Thyroid gland (tissue), 4 donors: ENCODE measurements around the gene APP. TPM values are rescaled to one million over a fixed set of nuclear protein-coding genes. Genes with fewer than 3 reads are reported as not detected.
A peak's percentile ranks its signal among the peaks of the same experiment; 100 is the strongest.

Experiments
- DNase-seq, 2 donors: peaks; one replicate each; pipeline ENCODE4 v3.0.0-alpha.2; 2019
- H3K27ac ChIP-seq, 3 donors: fragments of 200-600 bp; sonication (generic); 1 replicate in 2 of 3; 2 replicates in 1 of 3; pipeline ENCODE4 v1.5.1; 2016 to 2019; ENCODE audit warnings: mild to moderate bottlenecking in 1 of 3, moderate library complexity in 1 of 3
- H3K27me3 ChIP-seq: fragments of 200-600 bp; sonication (generic); one replicate; pipeline ENCODE4 v1.5.1; 2019
- H3K36me3 ChIP-seq, 2 donors: fragments of 200-600 bp; sonication (generic); one replicate each; pipeline ENCODE4 v1.5.1; 2016 to 2019
- H3K4me1 ChIP-seq, 2 donors: fragments of 200-600 bp; sonication (generic); one replicate each; pipeline ENCODE4 v1.5.1; 2017 to 2019
- H3K4me3 ChIP-seq, 3 donors: fragments of 200-600 bp; sonication (generic); replicated peaks in 1 of 3; 1 replicate in 2 of 3; 2 replicates in 1 of 3; pipeline ENCODE4 v1.5.1; 2016; ENCODE audit warnings: mild to moderate bottlenecking in 1 of 3
- H3K9me3 ChIP-seq: fragments of 200-600 bp; sonication (generic); one replicate; pipeline ENCODE4 v1.5.1; 2017
- POLR2A ChIP-seq, 2 donors: fragments of 450-650 bp; IDR thresholded peaks; one replicate each; pipeline ENCODE4 v1.6.1; 2017; ENCODE audit warnings: antibody characterized with exemption in 2 of 2, mild to moderate bottlenecking in 2 of 2, moderate library complexity in 1 of 2
- WGBS, 2 donors: methylation state at CpG; one replicate each; pipeline ENCODE4 v1.1.5; 2017; 5-methylcytosine and 5-hydroxymethylcytosine counted together
- intact Hi-C: fragments of 100-400 bp; cut with DNase I; formaldehyde crosslinking; loops from one replicate; pipeline ENCODE4 v1.15.1; 2023
- total RNA-seq, 4 donors: library from RNA; depleted of rRNA; stranded (reverse); fragments of >200 nt; gene quantifications; one replicate each; pipeline ENCODE4 v1.2.3, GENCODE V29; 2016
- TF ChIP-seq, protein P1 (sequence below), 6 experiments: fragments of 200-600 bp in 3 of 6; fragments of 450-650 bp in 3 of 6; sonication (generic) in 3 of 6; IDR thresholded peaks; one replicate each; pipeline ENCODE4 v1.5.1; 2016 to 2019; ENCODE audit warnings: antibody characterized with exemption in 6 of 6, mild to moderate bottlenecking in 2 of 6, inconsistent platforms in 1 of 6, moderate library complexity in 1 of 6

Gene APP
- total RNA-seq, 4 donors from 2014 or later = 513 to 716 (median 676) TPM

DNA sequence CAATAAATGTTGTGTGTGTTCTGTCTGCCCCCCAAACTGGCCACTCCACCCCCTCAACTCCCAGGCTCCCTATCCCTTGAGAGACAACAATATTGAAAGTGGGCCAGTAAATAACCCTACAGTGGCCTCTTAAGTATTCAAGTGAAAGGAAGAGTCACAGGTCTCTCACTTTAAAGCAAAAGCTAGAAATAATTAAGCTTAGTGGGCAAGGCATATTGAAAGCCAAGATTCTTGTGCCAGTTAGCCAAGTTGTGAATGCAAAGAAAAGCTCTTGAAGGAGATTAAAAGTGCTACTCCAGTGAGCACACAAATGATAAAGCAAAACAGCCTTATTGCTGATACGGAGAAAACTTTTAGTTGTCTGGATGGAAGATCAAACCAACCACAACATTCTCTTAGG is 277.4 kb downstream of the APP start:
- no peak for DNase-seq
- Histone ChIP-seq H3K27me3 (no peaks in the 10 kb centered on the region), H3K9me3 (no peaks in the 10 kb centered on the region), H3K4me3 (no peak overlapping the region), H3K27ac (no peak overlapping the region), H3K4me1 (peaks cover 0 to 6% of the 10 kb centered on the region in 2 donors), H3K36me3 (peaks cover 5 to 10% of the 10 kb centered on the region in 2 donors)
- TF ChIP-seq POLR2A (IDR thresholded peaks at IDR 0.05) = no peak
- TF ChIP-seq, protein P1, sequence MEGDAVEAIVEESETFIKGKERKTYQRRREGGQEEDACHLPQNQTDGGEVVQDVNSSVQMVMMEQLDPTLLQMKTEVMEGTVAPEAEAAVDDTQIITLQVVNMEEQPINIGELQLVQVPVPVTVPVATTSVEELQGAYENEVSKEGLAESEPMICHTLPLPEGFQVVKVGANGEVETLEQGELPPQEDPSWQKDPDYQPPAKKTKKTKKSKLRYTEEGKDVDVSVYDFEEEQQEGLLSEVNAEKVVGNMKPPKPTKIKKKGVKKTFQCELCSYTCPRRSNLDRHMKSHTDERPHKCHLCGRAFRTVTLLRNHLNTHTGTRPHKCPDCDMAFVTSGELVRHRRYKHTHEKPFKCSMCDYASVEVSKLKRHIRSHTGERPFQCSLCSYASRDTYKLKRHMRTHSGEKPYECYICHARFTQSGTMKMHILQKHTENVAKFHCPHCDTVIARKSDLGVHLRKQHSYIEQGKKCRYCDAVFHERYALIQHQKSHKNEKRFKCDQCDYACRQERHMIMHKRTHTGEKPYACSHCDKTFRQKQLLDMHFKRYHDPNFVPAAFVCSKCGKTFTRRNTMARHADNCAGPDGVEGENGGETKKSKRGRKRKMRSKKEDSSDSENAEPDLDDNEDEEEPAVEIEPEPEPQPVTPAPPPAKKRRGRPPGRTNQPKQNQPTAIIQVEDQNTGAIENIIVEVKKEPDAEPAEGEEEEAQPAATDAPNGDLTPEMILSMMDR (IDR thresholded peaks at IDR 0.05) = no peak
- intact Hi-C loops = no loop called here
- WGBS, 2 donors = 48 to 59% methylated on average over 1 of the region's 1 CpG

DNA sequence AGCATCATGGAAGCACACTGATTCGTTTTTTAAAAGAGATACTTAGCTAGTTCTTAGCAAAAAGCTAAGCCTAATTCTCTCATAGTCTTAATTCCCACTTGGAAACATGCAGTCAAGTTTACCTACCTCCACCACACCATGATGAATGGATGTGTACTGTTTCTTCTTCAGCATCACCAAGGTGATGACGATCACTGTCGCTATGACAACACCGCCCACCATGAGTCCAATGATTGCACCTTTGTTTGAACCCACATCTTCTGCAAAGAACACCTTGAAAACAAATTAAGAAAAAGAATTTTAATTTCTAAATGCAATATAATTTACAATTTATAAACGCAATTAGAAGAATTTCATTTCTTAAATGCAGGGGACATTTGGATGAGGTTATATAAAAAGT is 279.0 kb downstream of the APP start:
- no peak for DNase-seq
- 94 to 96% methylated on average over 5 of the region's 5 CpGs for WGBS, 2 donors
- no peaks in the 10 kb centered on the region for H3K9me3 ChIP-seq
- no peak overlapping the region for H3K27ac ChIP-seq
- peaks cover 5 to 10% of the 10 kb centered on the region in 2 donors for H3K36me3 ChIP-seq
- no peak for TF ChIP-seq POLR2A (IDR thresholded peaks at IDR 0.05)
- TF ChIP-seq, protein P1 (IDR thresholded peaks at IDR 0.05) = no peak
- intact Hi-C loops = no loop called here
- H3K4me1 ChIP-seq = peaks cover 0 to 6% of the 10 kb centered on the region in 2 donors
- no peak overlapping the region for H3K4me3 ChIP-seq
- no peaks in the 10 kb centered on the region for H3K27me3 ChIP-seq

DNA sequence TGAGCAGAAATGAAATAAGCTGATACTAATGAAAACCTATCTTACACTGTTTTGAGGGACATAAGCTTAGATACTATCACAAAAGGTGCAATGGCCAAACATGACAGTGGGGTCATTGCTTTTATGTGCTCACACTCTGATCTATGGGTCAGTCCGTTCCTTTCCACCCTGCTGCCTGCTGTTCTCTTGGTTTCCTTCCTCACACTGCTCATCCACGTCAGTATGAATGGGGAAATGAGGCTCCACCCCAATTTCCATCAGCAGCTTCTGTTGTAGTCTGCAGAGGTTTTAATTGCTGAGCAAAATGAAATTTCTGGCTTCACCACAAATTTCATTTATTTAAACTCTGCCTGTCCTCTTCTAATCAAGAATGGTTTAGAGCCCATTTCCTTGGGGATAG is 280.6 kb downstream of the APP start:
- H3K36me3 ChIP-seq = peaks cover 7 to 10% of the 10 kb centered on the region in 2 donors

DNA sequence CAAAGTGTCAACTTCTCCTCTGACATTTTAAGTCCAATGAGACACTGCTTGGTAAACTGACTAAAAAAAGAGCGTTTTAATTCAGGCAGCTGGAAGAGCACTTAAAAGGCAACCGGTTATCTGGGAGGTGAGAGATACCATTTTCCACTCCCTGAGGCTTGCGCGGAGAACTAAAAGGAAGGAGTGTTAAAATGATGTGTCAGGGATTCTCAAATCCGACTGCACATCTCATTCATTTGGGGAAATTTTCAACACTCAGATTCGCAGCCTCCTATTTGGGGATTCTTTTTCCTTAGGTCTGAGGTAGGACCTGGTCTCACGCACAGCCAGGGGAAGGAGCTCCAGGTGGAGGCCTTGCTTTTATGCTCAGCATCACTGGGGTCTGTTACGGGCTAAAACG is 281.9 kb downstream of the APP start:
- Histone ChIP-seq H3K4me3 (no peak overlapping the region), H3K36me3 (peaks cover 4 to 7% of the 10 kb centered on the region in 2 donors), H3K27me3 (no peaks in the 10 kb centered on the region), H3K9me3 (no peaks in the 10 kb centered on the region), H3K27ac (no peak overlapping the region), H3K4me1 (peaks cover 0 to 12% of the 10 kb centered on the region in 2 donors)
- DNase-seq = no peak
- intact Hi-C loops = loop anchor here (10.0 kb wide), 1 partner anchor 826 kb away; no protein-coding TSS in a partner anchor
- WGBS, 2 donors = 96 to 98% methylated on average over 9 of the region's 9 CpGs
- no peak for TF ChIP-seq POLR2A (IDR thresholded peaks at IDR 0.05)
- TF ChIP-seq, protein P1 (IDR thresholded peaks at IDR 0.05) = no peak

More for the DNA sequence above, 280.6 kb downstream of the APP start:
- H3K27me3 ChIP-seq = no peaks in the 10 kb centered on the region
- H3K9me3 ChIP-seq = no peaks in the 10 kb centered on the region
- no peak for TF ChIP-seq POLR2A (IDR thresholded peaks at IDR 0.05)
- TF ChIP-seq, protein P1 (IDR thresholded peaks at IDR 0.05) = no peak
- intact Hi-C loops = no loop called here
- H3K27ac ChIP-seq = peak overlapping the region in 1 of 3 donors; percentile 22
- H3K4me3 ChIP-seq = no peak overlapping the region
- 51 to 71% methylated on average over 2 of the region's 2 CpGs for WGBS, 2 donors
- peaks cover 0 to 12% of the 10 kb centered on the region in 2 donors for H3K4me1 ChIP-seq
- no peak for DNase-seq

DNA sequence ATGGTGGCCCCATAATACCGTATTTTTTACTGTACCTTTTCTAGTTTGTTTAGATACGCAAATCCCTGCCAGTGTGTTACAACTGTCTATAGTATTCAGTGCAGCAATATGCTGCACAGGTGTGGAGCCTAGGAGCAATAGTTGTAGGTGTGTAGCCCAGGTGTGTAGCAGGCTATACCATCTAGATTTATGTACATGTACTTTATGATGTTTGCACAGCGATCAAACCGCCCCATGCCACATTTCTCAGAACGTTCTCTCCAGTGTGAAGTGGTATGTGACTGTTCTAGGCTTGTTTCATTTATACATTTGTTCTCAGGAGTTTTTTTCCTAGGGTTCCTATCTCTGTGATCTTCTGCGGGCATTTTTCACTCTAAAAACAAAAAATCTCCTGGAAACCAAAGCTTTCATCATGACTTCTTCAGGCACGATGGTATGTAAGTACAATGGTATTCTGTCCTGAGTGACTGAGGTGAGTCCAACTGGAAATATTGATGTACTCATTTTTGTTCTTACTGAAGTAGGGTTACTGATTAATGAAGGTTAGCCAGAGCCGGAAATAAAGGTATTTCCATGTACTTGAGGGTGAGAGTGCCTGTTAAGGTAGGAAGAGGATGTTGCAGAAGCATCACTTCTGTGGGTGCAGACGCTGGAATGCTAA is 282.8 kb downstream of the APP start:
- no peak overlapping the region for H3K27ac ChIP-seq
- H3K36me3 ChIP-seq = peaks cover 4 to 7% of the 10 kb centered on the region in 2 donors
- H3K4me1 ChIP-seq = peaks cover 0 to 5% of the 10 kb centered on the region in 2 donors
- 91 to 93% methylated on average over 9 of the region's 9 CpGs for WGBS, 2 donors
- H3K27me3 ChIP-seq = no peaks in the 10 kb centered on the region
- H3K9me3 ChIP-seq = no peaks in the 10 kb centered on the region
- TF ChIP-seq, protein P1 (IDR thresholded peaks at IDR 0.05) = no peak
- TF ChIP-seq POLR2A (IDR thresholded peaks at IDR 0.05) = no peak
- no peak for DNase-seq
- intact Hi-C loops = loop anchor here (10.0 kb wide), 1 partner anchor 827 kb away; no protein-coding TSS in a partner anchor
- H3K4me3 ChIP-seq = no peak overlapping the region
